Mucosa of descending colon (tissue), 3 donors: ENCODE data around the gene DYRK3. TPM values are rescaled to one million over a fixed set of nuclear protein-coding genes. Genes with fewer than 3 reads are reported as not detected.

ENCODE experiments used
- ATAC-seq: fragments of 200-7000 bp; cut with Tn5 transposase; one replicate; pipeline ENCODE4 v1.9.1; 2020; ENCODE audit warnings: mild to moderate bottlenecking, moderate library complexity
- DNase-seq, 3 donors: peaks; one replicate each; pipeline ENCODE4 v3.0.0-alpha.2; 2020
- H3K36me3 ChIP-seq: fragments of 200-600 bp; one replicate; pipeline ENCODE4 v1.8.0; 2021; ENCODE audit warnings: low read depth, mild to moderate bottlenecking
- H3K4me1 ChIP-seq: fragments of 200-600 bp; one replicate; pipeline ENCODE4 v1.8.0; 2021; ENCODE audit warnings: low read depth, mild to moderate bottlenecking
- H3K4me3 ChIP-seq: fragments of 200-600 bp; one replicate; pipeline ENCODE4 v1.8.0; 2021; ENCODE audit warnings: mild to moderate bottlenecking
- H3K9me3 ChIP-seq: fragments of 200-600 bp; one replicate; pipeline ENCODE4 v1.8.0; 2021; ENCODE audit warnings: mild to moderate bottlenecking
- CTCF ChIP-seq: fragments of 200-600 bp; IDR thresholded peaks from one replicate; pipeline ENCODE4 v1.8.0; 2022; ENCODE audit warnings: antibody characterized with exemption, mild to moderate bottlenecking
- intact Hi-C, 2 donors: fragments of 100-400 bp; cut with DNase I in 1 of 2; cut with micrococcal nuclease in 1 of 2; formaldehyde crosslinking; loops; one replicate each; pipeline versions ENCODE4 v1.11.0 to v1.11.1; 2022; cut with DNase I, micrococcal nuclease
- total RNA-seq, 3 donors: library from RNA; stranded (reverse); fragmentation: NEBNext Ultra II Directional in 2 of 3; extraction: Animal tissue kit (Norgen Biotek cat#: 25700) in 2 of 3; gene quantifications; one replicate each; pipeline versions ENCODE4 v1.2.1 to v1.2.4, GENCODE V29; 2021 to 2023
- donor health status: DM: no; HTN: no; CAD: no; lungs with moderate emphysema.
- donor health status: DM: no; HTN: no; CAD: no.
- donor health status: DM: no; HTN: yes; CAD: no.

Gene DYRK3
- total RNA-seq, 3 donors from 2014 or later = 0.61 to 4.7 (median 1.4) TPM

DNA sequence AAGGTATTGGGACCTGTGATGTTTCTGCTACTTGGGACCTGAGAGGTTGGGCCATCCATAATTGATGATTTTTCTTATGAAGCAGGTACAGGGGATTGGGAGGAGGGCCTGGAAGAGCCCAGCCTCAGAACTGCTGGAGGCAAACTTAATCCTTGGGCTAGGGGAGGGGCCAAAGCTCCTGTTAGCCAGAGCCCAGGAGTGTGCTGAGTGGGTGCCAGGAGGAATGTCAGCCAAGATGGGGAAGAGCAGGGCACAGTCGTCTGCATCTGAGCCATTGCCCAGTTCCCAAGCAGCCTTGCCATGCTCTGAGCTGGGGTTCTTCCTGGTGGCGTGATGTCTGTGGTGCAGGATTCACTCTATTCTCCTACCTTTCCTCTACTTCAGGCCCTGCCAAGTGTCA is 55.2 kb downstream of the DYRK3 start:
- Histone ChIP-seq H3K9me3 (no peaks in the 10 kb centered on the region), H3K4me3 (no peak overlapping the region), H3K36me3 (no peaks in the 10 kb centered on the region), H3K4me1 (peaks cover 54% of the 10 kb centered on the region)
- ATAC-seq = no peak
- no peak for TF ChIP-seq CTCF
- intact Hi-C loops = no loop called here
- no peak for DNase-seq

- Histone ChIP-seq H3K9me3 (no peaks in the 10 kb centered on the region), H3K4me3 (no peak overlapping the region), H3K36me3 (no peaks in the 10 kb centered on the region), H3K4me1 (peaks cover 52% of the 10 kb centered on the region)
- TF ChIP-seq CTCF = no peak
- intact Hi-C loops = no loop called here
- DNase-seq = no peak
- peak; percentile 14 for ATAC-seq
These were observed 56.3 kb downstream of the DYRK3 start for GRCh38 chr1:206691604-206692003.

DNA sequence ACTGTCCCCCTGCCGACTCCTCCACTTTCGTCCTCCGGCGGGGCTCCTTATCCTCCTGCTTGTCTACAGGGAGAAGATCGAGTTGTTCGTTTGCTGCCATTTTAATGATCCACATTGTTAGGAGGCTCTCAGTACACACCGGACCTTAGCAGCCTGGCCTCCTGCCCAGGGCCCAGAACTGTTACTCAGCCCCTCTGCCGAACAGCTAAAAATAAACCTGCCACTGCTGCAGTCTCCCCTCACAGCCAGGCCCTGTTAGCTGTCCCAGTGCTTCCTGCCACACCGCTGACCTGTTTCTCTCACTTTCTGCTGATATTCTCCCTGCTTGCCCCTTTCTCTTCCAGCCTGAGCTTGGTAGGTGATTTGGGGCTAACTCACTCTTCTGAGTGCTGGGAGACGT is 57.7 kb downstream of the DYRK3 start:
- intact Hi-C loops = no loop called here
- Histone ChIP-seq H3K4me1 (peaks cover 38% of the 10 kb centered on the region), H3K9me3 (no peaks in the 10 kb centered on the region), H3K4me3 (no peak overlapping the region), H3K36me3 (no peaks in the 10 kb centered on the region)
- DNase-seq (peak in 1 of 3 donors; percentile 51), ATAC-seq (peak; percentile 28)
- TF ChIP-seq CTCF = no peak

GRCh38 chr1:206693592-206693991 is 58.3 kb downstream of the DYRK3 start:
- peaks cover 32% of the 10 kb centered on the region for H3K4me1 ChIP-seq
- intact Hi-C loops = no loop called here
- DNase-seq (no peak), ATAC-seq (peak; percentile 4)
- no peak overlapping the region for H3K4me3 ChIP-seq
- TF ChIP-seq CTCF = no peak
- H3K9me3 ChIP-seq = no peaks in the 10 kb centered on the region
- H3K36me3 ChIP-seq = no peaks in the 10 kb centered on the region

- intact Hi-C loops = no loop called here
- H3K4me3 ChIP-seq = no peak overlapping the region
- peaks cover 35% of the 10 kb centered on the region for H3K4me1 ChIP-seq
- no peak for TF ChIP-seq CTCF
- no peaks in the 10 kb centered on the region for H3K9me3 ChIP-seq
- ATAC-seq (no peak), DNase-seq (no peak)
- no peaks in the 10 kb centered on the region for H3K36me3 ChIP-seq
These were observed 59.1 kb downstream of the DYRK3 start for GRCh38 chr1:206694171-206695124.
